Nucleus accumbens (tissue), 56 donors: ENCODE measurements around the gene FOXO3.

Experiments used
- DNase-seq, 56 donors: peaks; one replicate each; lab custom pipeline; 2025; lab: John Stamatoyannopoulos, UW

FOXO3 gene

DNA sequence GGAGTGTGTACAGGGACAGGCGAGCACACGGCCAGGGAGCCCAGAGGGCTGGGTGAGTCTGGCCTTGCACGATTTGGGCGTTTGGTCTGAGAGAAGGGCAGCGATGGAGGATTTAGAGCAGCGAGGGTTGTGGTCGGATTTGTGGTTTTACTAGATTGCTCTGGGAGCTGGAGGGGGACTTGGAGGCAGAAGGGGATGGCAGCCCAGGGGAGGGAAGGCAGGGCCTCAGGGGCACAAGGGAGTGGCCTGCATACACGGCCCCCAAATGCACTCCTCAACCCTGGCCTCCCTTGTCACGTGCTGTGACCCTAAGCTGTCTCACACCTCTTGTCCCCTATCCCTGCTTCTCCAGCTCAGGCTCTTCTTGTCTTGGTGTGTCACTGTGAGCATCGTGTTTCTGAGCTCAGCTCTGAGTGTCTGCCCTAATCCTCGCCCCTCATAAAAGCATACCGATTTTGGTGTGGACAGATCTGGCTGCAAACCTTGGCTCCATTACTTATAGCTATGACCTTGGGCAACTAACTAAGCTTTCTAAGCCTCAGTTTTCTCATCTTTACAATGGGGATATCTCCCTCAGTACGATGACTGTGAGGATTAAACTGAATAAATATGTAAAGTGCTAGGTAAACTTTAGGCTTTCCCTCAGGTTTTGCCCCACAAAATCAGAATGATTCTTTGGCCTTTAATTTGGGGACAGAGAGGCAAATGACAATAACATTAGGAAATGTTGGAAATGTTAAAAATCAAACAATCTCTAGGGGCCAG, 167.4 kb downstream of the FOXO3 start:
- no peak for DNase-seq

GRCh38 chr6:108728826-108729225, 168.1 kb downstream of the FOXO3 start:
- DNase-seq, result no peak

DNA sequence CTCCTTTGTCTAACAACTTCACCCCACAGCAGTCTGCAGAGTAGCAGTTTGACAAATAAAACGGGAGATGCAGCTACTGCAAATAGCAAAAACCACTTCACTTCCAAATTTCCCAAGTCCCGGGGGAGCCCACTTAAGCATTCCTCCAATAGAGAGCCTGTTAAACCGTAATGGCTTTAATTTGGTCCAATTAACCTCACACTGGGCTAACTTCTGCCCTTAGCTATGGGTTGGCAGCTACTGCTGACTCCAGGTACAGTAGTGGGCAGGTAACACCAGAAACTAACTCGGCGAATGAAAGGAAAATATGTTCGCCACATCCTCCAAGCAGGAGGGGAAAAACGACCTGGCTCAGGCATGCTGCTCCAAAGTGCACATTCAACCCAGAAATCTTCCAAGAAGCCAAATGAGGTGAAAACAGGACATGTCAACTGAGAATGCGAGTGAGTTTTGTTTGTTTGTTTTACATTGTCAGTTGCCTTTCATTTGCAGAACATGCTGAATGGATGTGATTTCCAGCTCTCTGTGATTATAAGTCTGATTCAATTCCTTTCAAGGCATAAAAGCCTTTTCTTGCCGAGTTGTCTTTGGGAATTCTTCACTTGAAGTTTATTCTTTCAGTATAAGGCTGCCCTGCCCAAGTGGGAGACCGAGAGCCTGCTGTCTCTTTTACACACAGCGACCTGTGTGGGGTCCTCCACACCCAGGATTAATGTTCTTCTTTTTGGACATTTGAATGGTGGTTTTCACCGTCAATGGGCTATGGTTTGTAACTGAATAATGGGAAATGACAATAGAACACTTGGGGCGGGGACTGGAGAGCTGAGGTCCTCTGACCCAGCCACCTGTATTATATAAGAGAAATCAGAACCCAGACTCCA, 170.2 kb downstream of the FOXO3 start:
- DNase-seq, result no peak

GRCh38 chr6:108732091-108732870, 171.6 kb downstream of the FOXO3 start:
- DNase-seq, result no peak

GRCh38 chr6:108733051-108733450, 172.3 kb downstream of the FOXO3 start:
- DNase-seq, result no peak

DNA sequence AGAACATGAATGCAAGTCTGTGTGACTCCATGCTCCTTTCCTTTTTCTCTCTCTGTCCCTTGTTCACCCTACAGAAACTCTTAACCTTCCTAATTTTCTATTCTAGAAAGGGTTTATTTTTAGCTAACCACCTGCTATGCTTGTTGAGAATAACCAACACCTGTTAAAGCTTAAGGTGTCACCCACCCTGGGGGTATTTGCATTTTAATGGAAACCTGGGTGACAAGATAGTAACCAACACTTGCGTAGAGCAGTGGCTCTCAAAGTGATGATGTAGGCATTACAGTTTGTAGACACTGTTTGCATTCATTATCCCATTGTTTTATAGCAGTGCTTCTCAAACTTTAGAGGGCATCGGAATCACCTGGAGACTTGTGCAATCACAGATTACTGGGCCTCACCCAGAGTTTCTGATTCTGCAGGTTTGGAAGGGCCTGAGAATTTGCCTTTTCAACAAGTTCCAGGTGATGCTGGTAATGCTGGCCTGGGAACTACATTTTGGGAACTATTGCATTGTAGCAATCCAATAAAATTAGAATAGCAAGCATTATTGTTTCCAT, 173.1 kb downstream of the FOXO3 start:
- DNase-seq, result no peak
